Brain microvascular endothelial cell (primary cell): ENCODE data around the gene KRT76.

Experiments used
- DNase-seq: peaks from one replicate; pipeline ENCODE4 v3.0.0-alpha.2; 2020
- H3K27ac ChIP-seq: fragments of 250-450 bp; sonication (Bioruptor Pico); 2 replicates; pipeline ENCODE4 v1.5.1; 2020; ENCODE audit warnings: mild to moderate bottlenecking, moderate library complexity
- H3K27me3 ChIP-seq: fragments of 250-450 bp; sonication (Bioruptor Pico); replicated peaks from 2 replicates; pipeline ENCODE4 v1.5.1; 2020; ENCODE audit warnings: mild to moderate bottlenecking
- H3K36me3 ChIP-seq: fragments of 250-450 bp; sonication (Bioruptor Pico); replicated peaks from 2 replicates; pipeline ENCODE4 v1.5.1; 2020; ENCODE audit warnings: mild to moderate bottlenecking
- H3K4me3 ChIP-seq: 2 replicates; pipeline ENCODE4 v1.5.1; 2011; ENCODE audit warnings: low read depth, mild to moderate bottlenecking, control low read depth, low read length, moderate library complexity
- CTCF ChIP-seq: IDR thresholded peaks from 2 replicates; pipeline ENCODE4 v1.5.1; 2011; ENCODE audit warnings: low read depth, mild to moderate bottlenecking, moderate library complexity, low read length, control low read depth, inconsistent platforms; ENCODE audit errors: missing control alignments
- in situ Hi-C: cut with HindIII; loops from 2 replicates; pipeline ENCODE4 v1.10.0; 2017; ENCODE audit warnings: low sequenced_read_pairs, low pct_ligation_motif_present

KRT76 gene

DNA sequence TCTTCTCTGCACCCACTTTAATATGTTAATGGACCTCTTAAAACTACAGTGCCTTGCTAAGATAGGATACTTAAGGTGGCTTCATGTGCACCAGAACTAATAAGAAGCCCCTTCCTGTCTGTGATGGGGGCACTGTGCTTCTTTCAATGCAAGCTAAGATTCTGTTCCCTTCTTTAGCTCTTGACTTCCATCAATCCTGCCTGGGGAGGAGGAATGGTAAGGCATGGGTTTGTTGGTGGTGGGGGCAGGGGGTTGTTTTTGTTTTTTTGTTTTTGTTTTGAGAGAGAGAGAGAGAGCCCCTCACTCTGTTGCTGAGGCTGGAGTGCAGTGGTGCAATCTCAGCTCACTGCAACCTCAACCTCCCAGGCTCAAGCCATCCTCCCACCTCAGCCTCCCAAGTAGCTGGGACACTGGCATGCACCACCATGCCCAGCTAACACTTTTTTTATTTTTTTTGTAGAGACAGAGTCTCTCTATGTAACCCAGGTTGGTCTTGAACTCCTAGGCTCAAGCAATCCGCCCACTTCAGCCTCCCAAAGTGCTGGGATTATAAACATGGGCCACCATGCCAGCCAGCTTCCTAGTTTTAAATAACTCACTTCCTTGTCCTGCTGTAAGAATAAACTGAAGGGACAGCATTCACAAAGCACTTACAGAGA, 23.2 kb upstream of the KRT76 start:
- H3K27me3 ChIP-seq: peaks cover 2% of the 10 kb centered on the region

DNA sequence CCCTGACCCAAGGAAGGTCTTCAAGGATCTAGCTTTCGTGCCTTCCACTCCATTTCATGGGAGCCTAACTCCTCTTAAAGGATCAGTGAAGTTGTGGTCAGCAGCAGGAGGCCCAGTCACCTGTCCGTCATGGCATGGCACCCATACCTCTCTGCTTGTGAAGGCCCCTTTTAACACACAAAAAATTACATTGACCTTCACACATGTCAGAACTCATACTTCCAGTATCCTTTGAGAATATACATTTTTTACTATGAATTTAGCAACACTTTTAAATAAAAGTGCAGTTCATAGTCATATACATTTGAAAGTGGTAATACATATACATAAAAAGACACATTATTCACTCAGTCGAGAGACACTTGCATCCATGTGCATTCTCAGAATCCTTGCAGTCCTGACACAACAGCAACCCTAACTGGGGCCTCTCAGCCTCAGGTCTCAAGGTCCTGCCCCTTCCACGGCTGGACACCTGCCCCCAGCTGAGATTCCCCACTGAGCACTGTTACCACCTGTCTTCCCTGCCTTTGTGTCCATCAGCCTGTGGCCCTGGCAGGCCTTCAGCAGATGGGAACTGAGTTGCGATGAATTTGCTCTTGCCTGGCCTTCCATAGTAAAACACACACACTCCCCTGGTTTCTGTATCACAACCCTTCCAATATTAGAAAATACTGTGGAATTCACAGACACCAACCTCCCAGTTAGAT, 22.5 kb upstream of the KRT76 start:
- Histone ChIP-seq H3K36me3 (no peaks in the 10 kb centered on the region), H3K27me3 (peaks cover 2% of the 10 kb centered on the region), H3K27ac (no peak overlapping the region), H3K4me3 (no peak overlapping the region)
- in situ Hi-C loops: no loop called here
- no peak for TF ChIP-seq CTCF
- no peak for DNase-seq

More for the DNA sequence above, 23.2 kb upstream of the KRT76 start:
- no peak for DNase-seq
- H3K36me3 ChIP-seq: no peaks in the 10 kb centered on the region
- in situ Hi-C loops: no loop called here
- no peak overlapping the region for H3K4me3 ChIP-seq
- TF ChIP-seq CTCF: no peak
- H3K27ac ChIP-seq: no peak overlapping the region

DNA sequence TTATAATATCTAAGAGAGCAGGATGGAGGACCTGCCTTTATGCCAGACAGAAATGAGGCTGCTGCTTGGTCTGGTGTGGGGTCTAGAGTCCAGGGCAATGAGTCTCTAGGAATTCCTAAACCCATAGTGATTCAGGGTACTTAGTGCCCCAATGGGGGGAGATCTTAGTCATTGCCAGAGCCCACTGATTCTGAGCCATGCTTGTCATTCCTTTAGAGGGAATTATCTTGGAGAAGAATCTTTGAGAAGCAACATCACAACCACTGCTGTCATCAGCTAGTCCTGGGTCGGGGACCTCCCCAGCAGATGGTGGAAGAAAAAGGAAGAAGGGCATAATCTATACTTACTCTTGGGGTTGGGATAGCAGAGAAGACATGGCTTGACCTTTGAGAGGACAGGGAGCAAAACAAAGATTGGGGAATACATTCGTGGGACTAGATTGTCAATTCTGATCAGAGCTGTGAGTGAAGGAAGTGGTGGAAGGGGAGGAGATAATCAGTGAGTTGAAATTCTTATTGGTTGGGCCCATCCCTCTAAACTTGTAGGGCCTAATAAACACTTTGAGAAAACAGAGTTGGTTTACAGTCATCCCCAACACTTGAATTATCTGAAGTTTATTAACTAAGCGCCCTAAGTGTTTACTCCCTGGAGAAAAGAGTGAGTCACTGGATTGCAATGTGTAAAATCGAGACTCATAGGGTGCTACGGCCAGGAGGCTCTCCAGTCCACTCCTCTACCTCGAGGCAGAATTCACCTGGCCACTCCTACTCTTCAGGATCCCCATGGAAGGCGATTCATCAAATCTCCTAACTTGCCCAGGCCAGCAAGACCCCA, 21.7 kb upstream of the KRT76 start:
- Histone ChIP-seq H3K27me3 (peaks cover 2% of the 10 kb centered on the region), H3K4me3 (no peak overlapping the region), H3K36me3 (no peaks in the 10 kb centered on the region), H3K27ac (no peak overlapping the region)
- TF ChIP-seq CTCF: no peak
- no peak for DNase-seq
- in situ Hi-C loops: no loop called here

GRCh38 chr12:52798003-52798670, 21.0 kb upstream of the KRT76 start:
- no peak for DNase-seq
- no peak for TF ChIP-seq CTCF

DNA sequence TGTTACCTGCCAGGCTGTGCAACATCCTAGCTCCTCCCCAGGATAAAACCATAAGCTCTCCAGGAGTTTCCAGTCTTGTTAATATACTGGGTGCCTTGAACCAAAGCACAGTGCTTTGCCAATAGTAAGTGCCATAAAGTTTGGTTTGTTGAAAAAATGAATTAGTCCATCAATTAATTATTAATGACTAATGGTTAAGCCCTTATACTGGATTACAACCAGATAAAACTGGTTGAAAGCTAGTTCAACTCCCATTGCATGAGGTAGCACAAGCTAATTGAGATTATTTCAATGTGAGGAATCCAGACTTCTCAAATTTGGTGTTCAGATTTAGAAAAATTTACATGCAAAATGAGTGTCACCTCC, 20.4 kb upstream of the KRT76 start:
- DNase-seq: no peak
- peaks cover 2% of the 10 kb centered on the region for H3K27me3 ChIP-seq
- H3K27ac ChIP-seq: no peak overlapping the region
- no peak for TF ChIP-seq CTCF
- in situ Hi-C loops: no loop called here
- H3K36me3 ChIP-seq: no peaks in the 10 kb centered on the region
- H3K4me3 ChIP-seq: no peak overlapping the region

More at GRCh38 chr12:52798003-52798670, 21.0 kb upstream of the KRT76 start:
- in situ Hi-C loops: no loop called here
- Histone ChIP-seq H3K4me3 (no peak overlapping the region), H3K36me3 (no peaks in the 10 kb centered on the region), H3K27me3 (peaks cover 2% of the 10 kb centered on the region), H3K27ac (no peak overlapping the region)
